Measurements from ENCODE around the gene PARD6B.
"Not testable (repeated sequence)": the region's sequence is repeated elsewhere in the genome, so short reads cannot be mapped to it uniquely, and the experiment has no call there.

Gene PARD6B

DNA sequence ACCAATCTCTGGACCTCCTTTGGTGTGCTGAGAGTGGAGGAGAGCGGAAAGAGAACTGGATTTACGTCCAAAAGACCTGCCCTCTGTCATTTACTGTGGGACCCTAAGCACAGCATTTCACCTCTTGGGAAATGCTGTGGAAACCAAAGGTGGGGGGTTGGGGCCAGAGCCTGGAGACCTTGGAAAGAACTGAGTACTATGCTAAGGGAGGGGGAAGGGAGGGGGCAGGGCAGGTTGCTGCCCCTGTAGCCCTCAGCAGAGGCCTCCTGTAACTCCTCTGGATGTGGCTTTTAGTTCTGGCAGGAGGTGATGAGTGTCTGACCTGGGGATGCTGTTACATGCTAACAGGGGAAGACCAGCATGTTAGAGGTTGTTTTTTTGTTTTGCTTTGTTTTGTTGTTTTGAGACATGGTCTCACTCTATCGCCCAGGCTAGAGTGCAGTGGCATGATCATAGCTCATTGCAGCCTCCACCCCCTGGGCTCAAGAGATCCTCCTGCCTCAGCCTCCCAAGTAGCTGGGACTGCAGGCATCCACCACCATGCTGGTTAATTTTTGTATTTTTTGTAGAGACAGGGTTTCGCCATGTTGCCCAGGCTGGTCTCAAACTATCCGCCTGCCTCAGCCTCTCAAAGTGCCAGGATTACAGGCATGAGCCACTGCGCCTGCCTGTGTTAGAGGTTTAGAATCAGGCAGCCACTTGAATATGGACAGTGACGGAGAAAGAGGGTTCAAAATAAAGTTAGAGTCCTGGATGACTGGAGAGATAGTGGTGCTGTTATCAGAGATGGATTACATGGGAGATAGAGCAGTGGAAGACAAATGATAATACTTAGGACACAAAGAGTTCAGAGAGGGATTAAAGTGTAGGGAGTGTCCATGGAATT, 18.4 kb upstream of the PARD6B start:
- DNase-seq (ENCODE audit: low read depth), result no peak
- TF ChIP-seq, protein P1, sequence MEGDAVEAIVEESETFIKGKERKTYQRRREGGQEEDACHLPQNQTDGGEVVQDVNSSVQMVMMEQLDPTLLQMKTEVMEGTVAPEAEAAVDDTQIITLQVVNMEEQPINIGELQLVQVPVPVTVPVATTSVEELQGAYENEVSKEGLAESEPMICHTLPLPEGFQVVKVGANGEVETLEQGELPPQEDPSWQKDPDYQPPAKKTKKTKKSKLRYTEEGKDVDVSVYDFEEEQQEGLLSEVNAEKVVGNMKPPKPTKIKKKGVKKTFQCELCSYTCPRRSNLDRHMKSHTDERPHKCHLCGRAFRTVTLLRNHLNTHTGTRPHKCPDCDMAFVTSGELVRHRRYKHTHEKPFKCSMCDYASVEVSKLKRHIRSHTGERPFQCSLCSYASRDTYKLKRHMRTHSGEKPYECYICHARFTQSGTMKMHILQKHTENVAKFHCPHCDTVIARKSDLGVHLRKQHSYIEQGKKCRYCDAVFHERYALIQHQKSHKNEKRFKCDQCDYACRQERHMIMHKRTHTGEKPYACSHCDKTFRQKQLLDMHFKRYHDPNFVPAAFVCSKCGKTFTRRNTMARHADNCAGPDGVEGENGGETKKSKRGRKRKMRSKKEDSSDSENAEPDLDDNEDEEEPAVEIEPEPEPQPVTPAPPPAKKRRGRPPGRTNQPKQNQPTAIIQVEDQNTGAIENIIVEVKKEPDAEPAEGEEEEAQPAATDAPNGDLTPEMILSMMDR (IDR thresholded peaks at IDR 0.05; ENCODE audit: low read depth, low read length, missing control alignments), result no peak
- in situ Hi-C loops (cut with HindIII; ENCODE audit: low sequenced_read_pairs), result loop anchor here (5.0 to 10.0 kb wide), 2 partner anchors 91 to 228 kb away; no protein-coding TSS in a partner anchor
- H3K4me3 ChIP-seq (ENCODE audit: low read depth, low read length), result no peak overlapping the region

GRCh38 chr20:50713657-50714101, 17.7 kb upstream of the PARD6B start:
- peak; percentile 35 for DNase-seq (ENCODE audit: low read depth)
- TF ChIP-seq, protein P1 (IDR thresholded peaks at IDR 0.05; ENCODE audit: low read depth, low read length, missing control alignments), result peak; percentile 64
- in situ Hi-C loops (cut with HindIII; ENCODE audit: low sequenced_read_pairs), result loop anchor here (5.0 to 10.0 kb wide), 2 partner anchors 91 to 229 kb away; no protein-coding TSS in a partner anchor
- no peak overlapping the region for H3K4me3 ChIP-seq (ENCODE audit: low read depth, low read length)

DNA sequence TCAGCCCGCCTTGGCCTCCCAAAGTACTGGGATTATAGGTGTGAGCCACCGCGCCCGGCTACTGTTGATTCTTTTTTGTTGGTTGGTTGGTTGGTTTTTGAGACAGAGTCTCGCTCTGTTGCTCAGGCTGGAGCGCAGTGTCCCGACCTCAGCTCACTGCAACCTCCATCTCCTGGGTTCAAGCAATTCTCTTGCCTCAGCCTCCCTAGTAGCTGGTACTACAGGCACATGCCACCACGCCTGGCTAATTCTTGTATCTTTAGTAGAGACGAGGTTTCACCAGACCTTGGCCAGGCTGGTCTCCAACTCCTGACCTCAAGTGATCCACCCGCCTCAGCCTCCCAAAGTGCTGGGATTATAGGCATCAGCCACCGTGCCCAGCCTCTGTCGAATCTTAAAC, 17.0 kb upstream of the PARD6B start:
- H3K4me3 ChIP-seq (ENCODE audit: low read depth, low read length); DNase-seq (ENCODE audit: low read depth): not testable (repeated sequence)
- in situ Hi-C loops (cut with HindIII; ENCODE audit: low sequenced_read_pairs), result loop anchor here (5.0 to 10.0 kb wide), 2 partner anchors 92 to 230 kb away; no protein-coding TSS in a partner anchor

GRCh38 chr20:50715694-50716093, 15.7 kb upstream of the PARD6B start:
- no peak for DNase-seq (ENCODE audit: low read depth)
- TF ChIP-seq, protein P1 (IDR thresholded peaks at IDR 0.05; ENCODE audit: low read depth, low read length, missing control alignments), result no peak
- no peak overlapping the region for H3K4me3 ChIP-seq (ENCODE audit: low read depth, low read length)
- in situ Hi-C loops (cut with HindIII; ENCODE audit: low sequenced_read_pairs), result loop anchor here (5.0 to 10.0 kb wide), 2 partner anchors 48 to 231 kb away; no protein-coding TSS in a partner anchor

DNA sequence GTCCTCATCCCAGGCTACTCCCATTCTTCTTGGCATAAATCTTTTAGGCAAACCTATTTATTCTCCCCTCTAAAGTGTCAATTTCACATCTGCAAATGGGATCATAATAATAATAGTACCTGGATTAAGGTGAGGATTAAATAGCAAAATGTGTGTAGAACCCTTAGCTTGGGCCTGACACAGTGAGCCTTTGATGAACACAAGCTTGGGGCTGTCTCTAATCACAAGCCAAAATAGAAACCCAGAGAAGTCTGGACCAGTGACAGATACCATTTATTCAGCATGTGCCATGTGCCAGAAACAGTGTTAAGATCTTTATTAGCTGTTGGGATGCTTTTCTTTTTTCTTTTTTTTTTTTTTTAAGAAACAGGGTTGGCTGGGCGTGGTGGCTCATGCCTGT, 14.9 kb upstream of the PARD6B start:
- in situ Hi-C loops (cut with HindIII; ENCODE audit: low sequenced_read_pairs), result loop anchor here (5.0 to 10.0 kb wide), 2 partner anchors 49 to 232 kb away; no protein-coding TSS in a partner anchor
- H3K4me3 ChIP-seq (ENCODE audit: low read depth, low read length), result no peak overlapping the region
- TF ChIP-seq, protein P1 (IDR thresholded peaks at IDR 0.05; ENCODE audit: low read depth, low read length, missing control alignments), result no peak
- DNase-seq (ENCODE audit: low read depth), result no peak

DNA sequence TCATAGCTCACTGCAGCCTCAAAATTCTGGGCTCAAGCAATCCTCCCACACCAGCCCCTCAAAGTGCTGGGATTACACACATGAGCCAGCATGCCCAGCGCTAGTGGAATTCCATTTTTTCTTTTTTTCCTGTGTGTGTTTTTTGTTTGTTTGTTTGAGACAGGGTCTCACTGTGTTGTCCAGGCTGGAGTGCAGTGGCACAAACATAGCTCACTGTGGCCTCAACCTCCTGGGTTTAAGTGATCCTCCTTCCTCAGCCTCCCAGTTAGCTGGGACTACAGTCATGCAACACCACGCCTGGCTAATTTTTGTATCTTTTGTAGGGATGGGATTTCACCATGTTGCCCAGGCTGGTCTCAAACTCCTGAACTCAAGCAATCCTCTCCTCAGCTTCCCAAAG, 14.1 kb upstream of the PARD6B start:
- TF ChIP-seq, protein P1 (IDR thresholded peaks at IDR 0.05; ENCODE audit: low read depth, low read length, missing control alignments), result no peak
- no peak for DNase-seq (ENCODE audit: low read depth)
- in situ Hi-C loops (cut with HindIII; ENCODE audit: low sequenced_read_pairs), result loop anchor here (5.0 to 10.0 kb wide), 2 partner anchors 50 to 233 kb away; no protein-coding TSS in a partner anchor
- no peak overlapping the region for H3K4me3 ChIP-seq (ENCODE audit: low read depth, low read length)

All from astrocyte of the cerebellum (primary cell).